Neural cell (in vitro differentiated cells): Measurements from ENCODE around the gene SLFN13. TPM values are rescaled to one million over a fixed set of nuclear protein-coding genes. Genes with fewer than 3 reads are reported as not detected.

Experiments
- H2AFZ ChIP-seq: fragments of 200-600, 300-800 bp; sonication (generic), shearing (Covaris generic); 2 replicates; pipeline ENCODE4 v1.6.0; 2014; ENCODE audit warnings: low read depth, mild to moderate bottlenecking, antibody characterized with exemption, low read length, moderate library complexity
- H3F3A ChIP-seq: fragments of 200-600 bp; shearing (Covaris generic); 2 replicates; pipeline ENCODE4 v1.6.1; 2016; ENCODE audit warnings: mild to moderate bottlenecking, moderate library complexity, mixed read lengths, antibody characterized with exemption, low read length; ENCODE audit not compliant: insufficient read depth, poor library complexity, severe bottlenecking
- H3K27ac ChIP-seq: fragments of 200-600, 300-800 bp; sonication (generic), shearing (Covaris generic); 2 replicates; pipeline ENCODE4 v1.5.1; 2014; ENCODE audit warnings: mild to moderate bottlenecking, low read length, moderate library complexity
- H3K27me3 ChIP-seq: fragments of 300-800, 200-600 bp; sonication (generic), shearing (Covaris generic); 2 replicates; pipeline ENCODE4 v1.6.0; 2014; ENCODE audit warnings: mild to moderate bottlenecking, low read depth, low read length, moderate library complexity; ENCODE audit not compliant: insufficient read depth
- H3K36me3 ChIP-seq: fragments of 300-800, 200-600 bp; sonication (generic), shearing (Covaris generic); 2 replicates; pipeline ENCODE4 v1.5.1; 2014; ENCODE audit warnings: mild to moderate bottlenecking, antibody characterized with exemption, low read length, moderate library complexity; ENCODE audit not compliant: insufficient read depth
- H3K4me2 ChIP-seq: fragments of 300-800, 200-600 bp; sonication (generic), shearing (Covaris generic); 2 replicates; pipeline ENCODE4 v1.6.0; 2014; ENCODE audit warnings: mild to moderate bottlenecking, low read length
- H3K4me3 ChIP-seq: fragments of 300-800, 200-600 bp; sonication (generic), shearing (Covaris generic); 2 replicates; pipeline ENCODE4 v1.5.1; 2014; ENCODE audit warnings: mild to moderate bottlenecking, low read length, moderate library complexity
- H3K79me2 ChIP-seq: fragments of 200-600 bp; shearing (Covaris generic); replicated peaks from 2 replicates; pipeline ENCODE4 v1.6.0; 2014; ENCODE audit warnings: mild to moderate bottlenecking, low read length, moderate library complexity; ENCODE audit not compliant: insufficient read depth
- H3K9ac ChIP-seq: fragments of 300-800, 200-600 bp; sonication (generic), shearing (Covaris generic); 2 replicates; pipeline ENCODE4 v1.6.1; 2016; ENCODE audit warnings: mild to moderate bottlenecking, low read length, mixed read lengths
- H3K9me2 ChIP-seq: fragments of 200-600 bp; shearing (Covaris generic); 2 replicates; pipeline ENCODE4 v1.6.1; 2016; ENCODE audit warnings: mild to moderate bottlenecking, low read length, mixed read lengths; ENCODE audit not compliant: insufficient read depth
- H3K9me3 ChIP-seq: fragments of 200-600, 300-800 bp; sonication (generic), shearing (Covaris generic); 2 replicates; pipeline ENCODE4 v1.6.1; 2016; ENCODE audit warnings: mild to moderate bottlenecking, mixed run types, low read length, moderate library complexity, mixed read lengths
- H4K20me1 ChIP-seq: fragments of 200-600 bp; shearing (Covaris generic); 2 replicates; pipeline ENCODE4 v1.6.1; 2016; ENCODE audit warnings: mild to moderate bottlenecking, mixed run types; ENCODE audit not compliant: insufficient read depth
- CTCF ChIP-seq: fragments of 450-650 bp; IDR thresholded peaks from 2 replicates; pipeline ENCODE4 v1.5.1; 2014; ENCODE audit warnings: antibody characterized with exemption, mild to moderate bottlenecking, moderate library complexity; ENCODE audit not compliant: poor library complexity, severe bottlenecking
- EP300 ChIP-seq: fragments of 450-650 bp; conservative IDR thresholded peaks from 2 replicates; pipeline ENCODE4 v1.6.1; 2014; ENCODE audit warnings: antibody characterized with exemption, mild to moderate bottlenecking, moderate library complexity; ENCODE audit not compliant: poor library complexity, severe bottlenecking
- EZH2 ChIP-seq: fragments of 200-600, 300-800 bp; shearing (Covaris generic), sonication (generic); IDR thresholded peaks from 2 replicates; pipeline ENCODE4 v1.6.1; 2014; ENCODE audit warnings: antibody characterized with exemption, low read length, borderline replicate concordance, mild to moderate bottlenecking; ENCODE audit not compliant: insufficient read depth, poor library complexity, severe bottlenecking
- MXI1 ChIP-seq: fragments of 450-650 bp; conservative IDR thresholded peaks from 2 replicates; pipeline ENCODE4 v1.6.1; 2014; ENCODE audit warnings: antibody characterized with exemption, mild to moderate bottlenecking; ENCODE audit not compliant: poor library complexity, severe bottlenecking
- POLR2AphosphoS5 ChIP-seq: IDR thresholded peaks from 2 replicates; pipeline ENCODE4 v1.6.1; 2012
- RAD21 ChIP-seq: fragments of 450-650 bp; conservative IDR thresholded peaks from 2 replicates; pipeline ENCODE4 v1.6.1; 2014; ENCODE audit warnings: antibody characterized with exemption, mild to moderate bottlenecking, moderate library complexity
- REST ChIP-seq: IDR thresholded peaks from 2 replicates; pipeline ENCODE4 v1.6.1; 2012; ENCODE audit warnings: borderline replicate concordance
- SMC3 ChIP-seq: fragments of 450-650 bp; conservative IDR thresholded peaks from 2 replicates; pipeline ENCODE4 v1.6.1; 2014; ENCODE audit warnings: antibody characterized with exemption, mild to moderate bottlenecking, moderate library complexity; ENCODE audit not compliant: poor library complexity
- TAF1 ChIP-seq: IDR thresholded peaks from 2 replicates; pipeline ENCODE4 v1.6.1; 2012; ENCODE audit warnings: low read depth
- polyA plus RNA-seq: library from polyadenylated mRNA; depleted of rRNA; stranded (reverse); fragments of >200 nt; gene quantifications from 2 replicates; pipeline ENCODE4 v1.2.3, GENCODE V29; 2014

SLFN13 gene
- polyA plus RNA-seq, 1 donor from 2014 or later: 0.20 TPM

- Histone ChIP-seq H3K36me3 (no peaks in the 10 kb centered on the region), H3K4me2 (no peak overlapping the region), H3K4me3 (no peak overlapping the region), H3K27me3 (peaks cover 60% of the 10 kb centered on the region), H3F3A (no peaks in the 10 kb centered on the region), H3K9ac (no peak overlapping the region), H2AFZ (no peak overlapping the region), H3K27ac (no peak overlapping the region), H4K20me1 (no peaks in the 10 kb centered on the region), H3K79me2 (no peaks in the 10 kb centered on the region), H3K9me3 (peaks cover 3% of the 10 kb centered on the region), H3K9me2 (no peaks in the 10 kb centered on the region)
- TF ChIP-seq EP300 (no peak), EZH2 (no peak), RAD21 (no peak), MXI1 (no peak), SMC3 (no peak)
Measured at GRCh38 chr17:35453171-35453570, 4.6 kb upstream of the SLFN13 start.

GRCh38 chr17:35449371-35449931, 885 bp upstream of the SLFN13 start:
- H2AFZ ChIP-seq: no peak overlapping the region
- no peak overlapping the region for H3K27ac ChIP-seq
- H3K79me2 ChIP-seq: no peaks in the 10 kb centered on the region
- peak; percentile 59 for TF ChIP-seq EZH2
- no peak for TF ChIP-seq EP300
- H3K4me2 ChIP-seq: no peak overlapping the region
- no peaks in the 10 kb centered on the region for H3K9me2 ChIP-seq
- no peaks in the 10 kb centered on the region for H3F3A ChIP-seq
- no peaks in the 10 kb centered on the region for H3K36me3 ChIP-seq
- peak overlapping the region; percentile 48 for H3K4me3 ChIP-seq
- no peaks in the 10 kb centered on the region for H4K20me1 ChIP-seq
- H3K9me3 ChIP-seq: peaks cover 3% of the 10 kb centered on the region
- no peak overlapping the region for H3K9ac ChIP-seq
- peaks cover 88% of the 10 kb centered on the region for H3K27me3 ChIP-seq

- Histone ChIP-seq H3K9me2 (no peaks in the 10 kb centered on the region), H3K79me2 (no peaks in the 10 kb centered on the region), H3K4me3 (peak overlapping the region; percentile 57), H3K9me3 (peaks cover 3% of the 10 kb centered on the region), H3K27me3 (peaks cover 83% of the 10 kb centered on the region), H3K4me2 (no peak overlapping the region), H3K36me3 (no peaks in the 10 kb centered on the region), H3K27ac (no peak overlapping the region), H3K9ac (no peak overlapping the region), H3F3A (no peaks in the 10 kb centered on the region), H2AFZ (no peak overlapping the region), H4K20me1 (no peaks in the 10 kb centered on the region)
- TF ChIP-seq SMC3 (no peak), POLR2AphosphoS5 (no peak), RAD21 (no peak), EP300 (no peak), TAF1 (no peak), CTCF (no peak), MXI1 (no peak), REST (no peak), EZH2 (no peak)
Measured at GRCh38 chr17:35448899-35449227, 297 bp upstream of the SLFN13 start.
